Natural killer cell (primary cell): Measurements from ENCODE around the gene SGCD. TPM values are rescaled to one million over a fixed set of nuclear protein-coding genes. Genes with fewer than 3 reads are reported as not detected.

Experiments used
- ATAC-seq, 3 donors: fragments of 150-1000 bp in 2 of 3; fragments of 200-7000 bp in 1 of 3; cut with Tn5 transposase; 1 replicate in 1 of 3; 2 replicates in 2 of 3; pipeline ENCODE4 v1.10.0; 2021; ENCODE audit warnings: mild to moderate bottlenecking in 2 of 3, moderate library complexity in 2 of 3
- DNase-seq, 2 donors: peaks; one replicate each; pipeline versions ENCODE4 v3.0.0 to v3.0.0-alpha.2; 2013 to 2021; ENCODE audit warnings: mixed read lengths in 1 of 2
- H3K27ac ChIP-seq: one replicate; pipeline ENCODE4 v1.5.1; 2013; ENCODE audit warnings: mild to moderate bottlenecking, low read length
- H3K27me3 ChIP-seq: one replicate; pipeline ENCODE4 v1.6.1; 2013; ENCODE audit warnings: low read length; ENCODE audit not compliant: control insufficient read depth, insufficient read depth
- H3K36me3 ChIP-seq: one replicate; pipeline ENCODE4 v1.6.1; 2013; ENCODE audit warnings: low read length; ENCODE audit not compliant: control insufficient read depth, insufficient read depth
- H3K4me1 ChIP-seq: one replicate; pipeline ENCODE4 v1.6.1; 2013; ENCODE audit warnings: low read length; ENCODE audit not compliant: control insufficient read depth, insufficient read depth
- H3K4me3 ChIP-seq: one replicate; pipeline ENCODE4 v1.5.1; 2013; ENCODE audit warnings: low read length
- H3K9me3 ChIP-seq: one replicate; pipeline ENCODE4 v1.6.1; 2013; ENCODE audit warnings: low read length; ENCODE audit not compliant: control insufficient read depth, insufficient read depth
- H3K27ac Mint-ChIP-seq, 2 donors: one replicate each; pipeline ENCODE4 v1.8.0; 2022; ENCODE audit warnings: mild to moderate bottlenecking in 2 of 2, mixed read lengths in 2 of 2, moderate library complexity in 1 of 2
- H3K27me3 Mint-ChIP-seq, 2 donors: one replicate each; pipeline ENCODE4 v1.8.0; 2022; ENCODE audit warnings: low read depth in 2 of 2, mixed read lengths in 2 of 2
- H3K36me3 Mint-ChIP-seq: one replicate; pipeline ENCODE4 v1.8.0; 2022; ENCODE audit warnings: mixed read lengths
- H3K4me1 Mint-ChIP-seq, 2 donors: one replicate each; pipeline ENCODE4 v1.8.0; 2022; ENCODE audit warnings: mixed read lengths in 2 of 2
- H3K4me3 Mint-ChIP-seq: one replicate; pipeline ENCODE4 v1.8.0; 2022; ENCODE audit warnings: mild to moderate bottlenecking, moderate library complexity, mixed read lengths
- H3K9me3 Mint-ChIP-seq, 2 donors: one replicate each; pipeline ENCODE4 v1.8.0; 2022; ENCODE audit warnings: mixed read lengths in 2 of 2
- CTCF ChIP-seq: fragments of 200-600 bp; IDR thresholded peaks from one replicate; pipeline ENCODE4 v1.8.0; 2022; ENCODE audit warnings: antibody characterized with exemption
- WGBS: methylation state at CpG from one replicate; pipeline ENCODE4 v1.1.7; 2013; ENCODE audit warnings: missing lambda C conversion rate; ENCODE audit not compliant: insufficient coverage; 5-methylcytosine and 5-hydroxymethylcytosine counted together
- intact Hi-C: fragments of 100-400 bp; cut with micrococcal nuclease; formaldehyde crosslinking; loops from one replicate; pipeline ENCODE4 v1.14.2; 2022
- total RNA-seq, 4 donors: library from RNA; stranded (reverse); fragments of 120-200 nt in 1 of 4; gene quantifications; one replicate each; pipeline versions ENCODE4 v1.2.3 to v1.2.4, GENCODE V29; 2013 to 2022

SGCD gene
- total RNA-seq, 3 donors from 2014 or later (not counting 1 experiment from before 2014, with no cell fraction given) = 0.32 to 2.0 (median 1.4) TPM

GRCh38 chr5:156340893-156341292 is 13.9 kb downstream of the SGCD start:
- no peak overlapping the region for H3K27ac ChIP-seq
- 90% methylated on average over 1 of the region's 1 CpG for WGBS

GRCh38 chr5:156350256-156350655 is 23.3 kb downstream of the SGCD start:
- no peaks in the 10 kb centered on the region for H3K4me1 ChIP-seq
- Mint-ChIP-seq H3K27me3 (peaks cover 0 to 8% of the 10 kb centered on the region in 2 donors), H3K4me3 (no peak overlapping the region), H3K4me1 (no peaks in the 10 kb centered on the region), H3K27ac (no peak overlapping the region), H3K9me3 (no peaks in the 10 kb centered on the region), H3K36me3 (no peaks in the 10 kb centered on the region)
- H3K36me3 ChIP-seq = no peaks in the 10 kb centered on the region
- no peak for DNase-seq
- 96% methylated on average over 2 of the region's 2 CpGs for WGBS
- H3K27ac ChIP-seq = no peak overlapping the region
- no peak overlapping the region for H3K4me3 ChIP-seq
- TF ChIP-seq CTCF = no peak
- H3K9me3 ChIP-seq = no peaks in the 10 kb centered on the region
- ATAC-seq = no peak
- intact Hi-C loops = no loop called here
- H3K27me3 ChIP-seq = no peaks in the 10 kb centered on the region

More at GRCh38 chr5:156340893-156341292, 13.9 kb downstream of the SGCD start:
- no peaks in the 10 kb centered on the region for H3K4me1 Mint-ChIP-seq
- no peak for TF ChIP-seq CTCF
- no peaks in the 10 kb centered on the region for H3K9me3 Mint-ChIP-seq
- Histone ChIP-seq H3K36me3 (no peaks in the 10 kb centered on the region), H3K27me3 (no peaks in the 10 kb centered on the region), H3K9me3 (no peaks in the 10 kb centered on the region), H3K4me1 (no peaks in the 10 kb centered on the region), H3K4me3 (no peak overlapping the region)
- peaks cover 0 to 7% of the 10 kb centered on the region in 2 donors for H3K27me3 Mint-ChIP-seq
- no peaks in the 10 kb centered on the region for H3K36me3 Mint-ChIP-seq
- ATAC-seq (no peak), DNase-seq (no peak)
- H3K27ac Mint-ChIP-seq = no peak overlapping the region
- intact Hi-C loops = no loop called here
- H3K4me3 Mint-ChIP-seq = no peak overlapping the region

- H3K27ac ChIP-seq = no peak overlapping the region
- H3K9me3 Mint-ChIP-seq = no peaks in the 10 kb centered on the region
- no peaks in the 10 kb centered on the region for H3K27me3 ChIP-seq
- no peak for ATAC-seq
- no peaks in the 10 kb centered on the region for H3K36me3 ChIP-seq
- H3K4me3 Mint-ChIP-seq = no peak overlapping the region
- WGBS = 78% methylated on average over 4 of the region's 4 CpGs
- no peaks in the 10 kb centered on the region for H3K36me3 Mint-ChIP-seq
- no peak overlapping the region for H3K27ac Mint-ChIP-seq
- no peaks in the 10 kb centered on the region for H3K4me1 Mint-ChIP-seq
- no peak for DNase-seq
- no peak for TF ChIP-seq CTCF
- peaks cover 0 to 8% of the 10 kb centered on the region in 2 donors for H3K27me3 Mint-ChIP-seq
- H3K4me3 ChIP-seq = no peak overlapping the region
- H3K4me1 ChIP-seq = no peaks in the 10 kb centered on the region
- H3K9me3 ChIP-seq = no peaks in the 10 kb centered on the region
- intact Hi-C loops = no loop called here
These were observed 24.5 kb downstream of the SGCD start for GRCh38 chr5:156351423-156351822.

- Mint-ChIP-seq H3K4me3 (no peak overlapping the region), H3K4me1 (no peaks in the 10 kb centered on the region), H3K36me3 (no peaks in the 10 kb centered on the region), H3K9me3 (no peaks in the 10 kb centered on the region), H3K27ac (no peak overlapping the region), H3K27me3 (peaks cover 0 to 2% of the 10 kb centered on the region in 2 donors)
- no peak overlapping the region for H3K4me3 ChIP-seq
- no peaks in the 10 kb centered on the region for H3K9me3 ChIP-seq
- intact Hi-C loops = no loop called here
- no peak for DNase-seq
- no peak for ATAC-seq
- no peaks in the 10 kb centered on the region for H3K4me1 ChIP-seq
- no peaks in the 10 kb centered on the region for H3K27me3 ChIP-seq
- H3K36me3 ChIP-seq = no peaks in the 10 kb centered on the region
- H3K27ac ChIP-seq = no peak overlapping the region
- TF ChIP-seq CTCF = no peak
These were observed 27.6 kb downstream of the SGCD start for GRCh38 chr5:156354571-156354970.
